ENCODE measurements around the gene NIPBL. TPM values are rescaled to one million over a fixed set of nuclear protein-coding genes. Genes with fewer than 3 reads are reported as not detected.
"Not testable (repeated sequence)": the region's sequence is repeated elsewhere in the genome, so short reads cannot be mapped to it uniquely, and the experiment has no call there.

NIPBL gene
- total and polyA plus RNA-seq, 7 donors, result 7.6 to 66.4 (median 53.5) TPM

DNA sequence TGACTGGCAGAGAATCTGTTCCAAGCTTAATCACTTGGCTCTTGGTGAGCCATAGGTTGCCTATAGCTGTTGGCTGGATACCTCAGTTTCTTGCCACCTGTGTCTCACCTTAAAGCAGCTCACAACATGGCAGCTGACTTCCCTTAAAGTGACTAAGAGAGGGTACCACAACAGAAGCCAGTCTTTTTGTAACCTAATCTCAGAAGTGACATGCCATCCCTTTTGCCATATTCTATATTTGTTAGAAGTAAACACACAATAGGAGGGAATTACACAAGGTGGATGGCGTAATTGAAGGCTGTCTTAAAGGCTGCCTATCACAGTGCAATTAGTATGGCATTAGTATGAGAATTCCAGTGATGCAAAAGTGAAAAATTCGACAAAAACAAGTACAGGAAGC, 28.1 kb downstream of the NIPBL start:
- TF ChIP-seq POLR2AphosphoS5 (IDR thresholded peaks at IDR 0.05) (no peak), EP300 (IDR thresholded peaks at IDR 0.05) (no peak), POLR2A (IDR thresholded peaks at IDR 0.05) (no peak)
- TF ChIP-seq, protein P1, sequence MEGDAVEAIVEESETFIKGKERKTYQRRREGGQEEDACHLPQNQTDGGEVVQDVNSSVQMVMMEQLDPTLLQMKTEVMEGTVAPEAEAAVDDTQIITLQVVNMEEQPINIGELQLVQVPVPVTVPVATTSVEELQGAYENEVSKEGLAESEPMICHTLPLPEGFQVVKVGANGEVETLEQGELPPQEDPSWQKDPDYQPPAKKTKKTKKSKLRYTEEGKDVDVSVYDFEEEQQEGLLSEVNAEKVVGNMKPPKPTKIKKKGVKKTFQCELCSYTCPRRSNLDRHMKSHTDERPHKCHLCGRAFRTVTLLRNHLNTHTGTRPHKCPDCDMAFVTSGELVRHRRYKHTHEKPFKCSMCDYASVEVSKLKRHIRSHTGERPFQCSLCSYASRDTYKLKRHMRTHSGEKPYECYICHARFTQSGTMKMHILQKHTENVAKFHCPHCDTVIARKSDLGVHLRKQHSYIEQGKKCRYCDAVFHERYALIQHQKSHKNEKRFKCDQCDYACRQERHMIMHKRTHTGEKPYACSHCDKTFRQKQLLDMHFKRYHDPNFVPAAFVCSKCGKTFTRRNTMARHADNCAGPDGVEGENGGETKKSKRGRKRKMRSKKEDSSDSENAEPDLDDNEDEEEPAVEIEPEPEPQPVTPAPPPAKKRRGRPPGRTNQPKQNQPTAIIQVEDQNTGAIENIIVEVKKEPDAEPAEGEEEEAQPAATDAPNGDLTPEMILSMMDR (IDR thresholded peaks at IDR 0.05), result no peak
- Histone ChIP-seq H3K36me3 (no peaks in the 10 kb centered on the region), H3K4me1 (peaks cover 0 to 47% (median 39%) of the 10 kb centered on the region in 4 donors), H3K27ac (no peak overlapping the region), H3K4me3 (no peak overlapping the region), H3K9me3 (no peaks in the 10 kb centered on the region), H3K27me3 (no peaks in the 10 kb centered on the region)
- intact Hi-C loops (cut with DNase I), result no loop called here
- 86 to 94% methylated on average over 2 of the region's 2 CpGs for WGBS, 2 donors
- DNase-seq, result no peak

DNA sequence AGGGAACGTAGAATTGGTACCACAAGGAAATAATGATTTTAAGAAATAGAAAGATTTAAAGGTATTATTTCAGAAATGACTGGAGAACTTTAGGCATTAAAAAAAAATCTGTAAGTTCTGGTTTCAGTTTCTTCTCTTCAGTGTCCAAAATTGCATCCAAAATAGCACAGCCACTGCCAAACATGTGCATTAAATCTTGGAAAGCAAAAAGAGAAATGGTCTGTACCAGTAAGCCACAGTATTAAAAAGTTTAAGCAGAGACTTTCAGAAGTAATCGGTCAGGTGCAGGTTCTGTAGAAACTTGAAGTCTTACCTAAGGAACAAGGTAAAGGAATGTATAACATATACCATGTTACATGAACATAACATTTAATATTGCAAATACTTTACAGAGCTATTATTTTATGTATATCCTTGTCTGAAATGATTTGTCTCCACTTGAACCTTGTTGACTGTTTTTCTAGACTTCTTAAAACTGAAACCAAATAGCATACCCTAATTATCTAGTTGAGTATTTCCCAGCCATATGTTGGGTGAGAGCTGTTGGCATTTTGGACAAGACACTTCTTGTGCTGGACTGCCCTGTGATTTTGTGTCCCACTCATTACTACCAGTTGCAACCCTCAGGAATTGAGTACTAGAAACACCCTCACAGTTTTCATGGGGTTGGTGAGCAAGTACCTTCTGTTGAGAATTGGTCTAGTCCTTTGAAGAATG, 32.1 kb downstream of the NIPBL start:
- WGBS, 2 donors, result 73 to 83% methylated on average over 2 of the region's 2 CpGs
- TF ChIP-seq, protein P1 (IDR thresholded peaks at IDR 0.05), result no peak
- TF ChIP-seq POLR2AphosphoS5 (IDR thresholded peaks at IDR 0.05) (no peak), POLR2A (IDR thresholded peaks at IDR 0.05) (no peak), EP300 (IDR thresholded peaks at IDR 0.05) (no peak)
- no peaks in the 10 kb centered on the region for H3K27me3 ChIP-seq
- intact Hi-C loops (cut with DNase I), result no loop called here
- no peak overlapping the region for H3K27ac ChIP-seq
- no peak overlapping the region for H3K4me3 ChIP-seq
- H3K36me3 ChIP-seq, result no peaks in the 10 kb centered on the region
- peaks cover 0 to 56% (median 45%) of the 10 kb centered on the region in 4 donors for H3K4me1 ChIP-seq
- DNase-seq, result no peak
- no peaks in the 10 kb centered on the region for H3K9me3 ChIP-seq

DNA sequence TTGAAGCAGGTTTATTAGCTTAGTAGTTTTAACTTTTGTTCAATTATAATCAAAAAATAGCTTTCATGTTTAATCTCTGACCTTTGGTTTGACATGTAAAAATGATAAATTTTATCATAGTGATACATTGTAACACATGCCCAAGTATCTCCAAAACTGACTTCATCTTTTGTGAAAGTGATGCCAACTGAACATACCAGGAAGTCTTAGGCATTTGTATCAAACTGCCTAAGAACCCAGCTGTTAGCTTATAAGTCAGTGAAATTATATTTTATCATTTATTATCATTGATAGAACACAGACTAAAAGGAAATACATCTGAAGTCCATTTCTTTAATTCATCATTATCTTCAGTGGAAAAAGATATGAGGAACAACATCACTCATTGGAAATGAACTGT, 39.1 kb downstream of the NIPBL start:
- no peaks in the 10 kb centered on the region for H3K9me3 ChIP-seq
- no peak for TF ChIP-seq POLR2AphosphoS5 (IDR thresholded peaks at IDR 0.05)
- no peak for TF ChIP-seq EP300 (IDR thresholded peaks at IDR 0.05)
- TF ChIP-seq POLR2A (IDR thresholded peaks at IDR 0.05), result no peak
- TF ChIP-seq, protein P1 (IDR thresholded peaks at IDR 0.05), result no peak
- DNase-seq, result no peak
- H3K36me3 ChIP-seq, result no peaks in the 10 kb centered on the region
- no peak overlapping the region for H3K27ac ChIP-seq
- H3K4me3 ChIP-seq, result no peak overlapping the region
- peaks cover 0 to 53% (median 19%) of the 10 kb centered on the region in 4 donors for H3K4me1 ChIP-seq
- intact Hi-C loops (cut with DNase I), result no loop called here
- H3K27me3 ChIP-seq, result no peaks in the 10 kb centered on the region

DNA sequence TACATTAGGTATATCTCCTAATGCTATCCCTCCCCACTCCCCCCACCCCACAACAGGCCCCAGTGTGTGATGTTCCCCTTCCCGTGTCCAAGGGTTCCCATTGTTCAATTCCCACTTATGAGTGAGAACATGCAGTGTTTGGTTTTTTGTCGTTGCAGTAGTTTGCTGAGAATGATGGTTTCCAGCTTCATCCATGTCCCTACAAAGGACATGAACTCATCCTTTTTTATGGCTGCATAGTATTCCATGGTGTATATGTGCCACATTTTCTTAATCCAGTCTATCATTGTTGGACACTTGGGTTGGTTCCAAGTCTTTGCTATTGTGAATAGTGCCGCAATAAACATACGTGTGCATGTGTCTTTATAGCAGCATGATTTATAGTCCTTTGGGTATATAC, 40.0 kb downstream of the NIPBL start:
- peaks cover 0 to 47% (median 15%) of the 10 kb centered on the region in 4 donors for H3K4me1 ChIP-seq
- WGBS, 2 donors, result 75 to 89% methylated on average over 3 of the region's 4 CpGs
- H3K4me3 ChIP-seq; H3K36me3 ChIP-seq; H3K9me3 ChIP-seq; intact Hi-C loops (cut with DNase I); DNase-seq; H3K27me3 ChIP-seq; H3K27ac ChIP-seq: not testable (repeated sequence)

DNA sequence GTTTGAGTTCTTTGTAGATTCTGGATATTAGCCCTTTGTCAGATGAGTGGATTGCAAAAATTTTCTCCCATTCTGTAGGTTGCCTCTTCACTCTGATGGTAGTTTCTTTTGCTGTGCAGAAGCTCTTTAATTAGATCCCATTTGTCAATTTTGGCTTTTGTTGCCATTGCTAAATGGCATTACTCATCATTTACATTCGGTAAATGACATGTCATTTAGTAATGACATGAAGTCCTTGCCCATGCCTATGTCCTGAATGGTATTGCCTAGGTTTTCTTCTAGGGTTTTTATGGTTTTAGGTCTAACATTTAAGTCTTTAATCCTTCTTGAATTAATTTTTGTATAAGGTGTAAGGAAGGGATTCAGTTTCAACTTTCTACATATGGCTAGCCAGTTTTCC, 40.8 kb downstream of the NIPBL start:
- H3K27ac ChIP-seq; DNase-seq; H3K4me3 ChIP-seq; intact Hi-C loops (cut with DNase I); H3K36me3 ChIP-seq; H3K27me3 ChIP-seq; H3K9me3 ChIP-seq: not testable (repeated sequence)
- H3K4me1 ChIP-seq, result peaks cover 0 to 40% (median 15%) of the 10 kb centered on the region in 4 donors
- 79 to 95% methylated on average over 1 of the region's 1 CpG for WGBS, 2 donors

DNA sequence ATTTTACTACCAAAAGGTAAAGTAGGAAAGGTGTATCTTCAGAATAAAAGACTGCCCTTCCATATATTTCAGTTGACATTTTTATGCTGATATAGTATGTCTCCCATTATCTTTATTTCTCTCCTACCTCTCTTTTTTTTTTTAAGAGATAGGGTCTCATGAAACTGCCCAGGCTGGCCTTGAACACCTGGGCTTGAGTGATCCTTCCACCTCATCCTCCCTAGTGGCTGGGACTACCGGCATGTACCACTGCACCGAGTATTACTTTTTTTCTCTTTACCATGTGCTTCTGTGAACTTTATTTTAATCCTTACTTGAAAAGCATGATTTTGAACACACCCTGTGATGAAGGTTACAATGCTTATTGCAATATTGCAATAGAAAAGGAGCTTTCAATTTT, 42.7 kb downstream of the NIPBL start:
- peaks cover 0 to 36% (median 15%) of the 10 kb centered on the region in 4 donors for H3K4me1 ChIP-seq
- H3K27me3 ChIP-seq, result no peaks in the 10 kb centered on the region
- no peak for TF ChIP-seq POLR2AphosphoS5 (IDR thresholded peaks at IDR 0.05)
- TF ChIP-seq EP300 (IDR thresholded peaks at IDR 0.05), result no peak
- TF ChIP-seq, protein P1 (IDR thresholded peaks at IDR 0.05), result no peak
- TF ChIP-seq POLR2A (IDR thresholded peaks at IDR 0.05), result no peak
- H3K36me3 ChIP-seq, result no peaks in the 10 kb centered on the region
- intact Hi-C loops (cut with DNase I), result no loop called here
- no peak overlapping the region for H3K27ac ChIP-seq
- DNase-seq, result no peak
- no peaks in the 10 kb centered on the region for H3K9me3 ChIP-seq
- H3K4me3 ChIP-seq, result no peak overlapping the region
- WGBS, 2 donors, result 78 to 79% methylated on average over 2 of the region's 2 CpGs
